GM18868 (cell line): Measurements from ENCODE around the gene TRIM25.

ENCODE experiments used
- ATAC-seq: cut with Tn5 transposase; IDR thresholded peaks from one replicate; pipeline ENCODE4 v1.9.1; 2021; ENCODE audit warnings: mild to moderate bottlenecking, moderate library complexity; ENCODE audit not compliant: unreplicated experiment

TRIM25 gene

DNA sequence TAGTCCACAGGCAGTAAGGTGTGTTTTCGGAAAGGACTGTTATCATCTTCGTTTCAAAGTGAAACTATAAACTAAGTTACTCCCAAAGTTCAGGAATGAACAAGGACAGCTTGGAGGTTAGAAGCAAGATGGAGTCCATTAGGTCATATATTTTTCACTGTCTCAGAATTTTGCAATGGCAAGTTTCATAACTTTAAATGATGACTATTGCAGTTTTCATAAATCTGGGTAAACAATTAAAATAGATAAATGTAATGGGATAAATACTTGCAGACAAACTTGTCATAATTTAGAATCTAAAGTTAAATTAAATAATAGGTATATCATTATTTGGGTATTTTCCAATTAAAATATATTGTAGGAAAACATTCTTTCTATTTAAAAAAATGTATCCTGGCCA lies 14.7 kb upstream of the TRIM25 start:
- no peak for ATAC-seq

GRCh38 chr17:56926704-56927103 lies 12.9 kb upstream of the TRIM25 start:
- no peak for ATAC-seq

DNA sequence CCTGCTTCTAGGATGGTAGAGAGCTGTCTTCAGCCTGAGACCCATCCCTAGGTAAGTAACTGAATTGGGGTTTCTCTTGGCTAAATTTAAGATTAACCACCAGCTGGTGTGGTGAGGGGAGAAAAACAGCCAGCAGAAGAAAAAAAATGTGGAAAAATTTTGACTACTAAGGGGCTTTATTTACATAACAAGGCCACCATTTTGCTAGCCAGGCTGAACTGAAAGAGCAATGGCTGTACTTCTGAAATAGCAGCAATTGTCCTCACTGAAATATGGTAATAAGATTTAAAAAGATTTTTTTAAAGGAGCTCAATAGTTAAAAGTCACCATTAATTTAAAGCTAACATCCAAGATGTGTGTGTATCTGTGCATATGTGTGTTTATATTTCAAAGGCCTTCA lies 12.4 kb upstream of the TRIM25 start:
- ATAC-seq: no peak

GRCh38 chr17:56925088-56925487 lies 11.2 kb upstream of the TRIM25 start:
- no peak for ATAC-seq

GRCh38 chr17:56919717-56920116 lies 5.9 kb upstream of the TRIM25 start:
- ATAC-seq: no peak

- ATAC-seq: no peak
Measured at GRCh38 chr17:56918916-56919315, 5.1 kb upstream of the TRIM25 start.

GRCh38 chr17:56917559-56918296 lies 3.9 kb upstream of the TRIM25 start:
- ATAC-seq: no peak

DNA sequence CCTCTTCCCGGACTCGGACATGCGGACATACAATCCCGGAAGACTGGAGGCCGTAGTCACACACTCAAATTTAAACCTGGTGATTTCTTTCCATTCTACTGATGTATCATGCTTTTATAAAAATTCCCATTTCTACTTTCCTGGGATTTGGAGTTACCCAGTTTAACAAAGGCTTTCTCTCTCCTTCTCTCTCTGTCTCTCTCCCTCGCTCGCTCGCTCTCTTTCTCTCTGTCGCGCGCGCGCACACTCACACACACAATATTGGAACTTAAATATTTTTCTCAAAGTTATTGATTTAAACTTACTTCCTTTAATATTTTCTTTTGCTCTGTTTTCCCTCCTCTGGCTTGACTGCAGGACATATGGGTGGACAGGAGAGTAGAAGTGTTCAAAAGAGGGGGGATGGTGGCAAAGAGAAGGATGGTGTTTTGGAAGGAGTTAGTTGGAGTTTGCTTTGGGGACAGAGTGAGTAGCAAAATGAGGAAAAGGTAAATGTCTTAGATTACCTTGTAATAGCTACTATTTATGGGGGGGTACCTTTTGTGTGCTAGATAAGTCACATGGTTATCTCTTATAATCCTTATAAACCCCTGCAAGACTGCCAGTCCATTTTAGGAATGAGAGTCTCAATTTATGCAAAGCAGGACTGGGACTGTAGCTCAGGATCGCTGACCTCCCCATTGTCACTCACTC lies 878 bp upstream of the TRIM25 start:
- no peak for ATAC-seq

- peak; percentile 34 for ATAC-seq
Measured at GRCh38 chr17:56913353-56913866, 439 bp downstream of the TRIM25 start.

DNA sequence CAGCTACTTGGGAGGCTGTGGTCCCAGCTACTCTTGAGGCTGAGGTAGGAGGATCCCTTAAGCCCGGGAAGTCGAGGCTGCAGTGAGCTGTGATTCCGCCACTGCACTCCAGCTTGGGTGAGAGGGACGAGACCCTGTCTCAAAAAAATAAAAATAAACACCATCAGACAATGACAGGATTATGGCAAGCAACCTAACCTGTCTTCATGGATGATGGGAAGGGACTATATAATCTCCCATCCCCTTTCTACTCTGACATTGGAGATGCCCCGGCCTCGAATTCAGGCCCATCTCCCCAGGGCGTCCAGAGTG lies 893 bp downstream of the TRIM25 start:
- ATAC-seq: no peak

GRCh38 chr17:56912105-56912999 lies 1.5 kb downstream of the TRIM25 start:
- ATAC-seq: no peak

GRCh38 chr17:56910509-56911235 lies 3.2 kb downstream of the TRIM25 start:
- ATAC-seq: no peak

- ATAC-seq: no peak
Measured at GRCh38 chr17:56909742-56910508, 3.9 kb downstream of the TRIM25 start.

DNA sequence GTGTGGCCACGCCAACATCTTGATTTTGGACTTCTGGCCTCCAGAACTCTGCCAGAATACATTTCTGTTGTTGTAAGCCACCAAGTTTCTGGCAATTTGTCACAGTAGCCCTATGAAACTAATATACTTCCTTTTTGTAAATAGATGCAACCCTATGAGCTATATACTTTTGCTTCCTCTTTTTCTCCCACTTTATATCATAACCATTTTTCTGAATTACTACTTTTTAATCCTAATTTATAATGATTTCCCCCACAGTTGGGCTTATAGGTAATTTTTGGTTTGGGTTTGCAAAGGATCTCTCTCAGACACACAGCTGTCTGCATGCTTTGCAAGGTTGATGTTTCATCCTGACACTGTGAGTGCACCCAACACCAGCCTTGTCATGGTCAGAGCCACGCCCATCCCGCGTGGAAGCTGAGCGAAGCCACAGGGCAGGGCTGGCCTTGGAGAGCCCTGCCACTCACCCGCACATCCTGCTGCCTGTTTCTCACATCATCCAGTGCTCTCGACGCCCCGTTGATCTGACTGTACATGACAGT lies 5.8 kb downstream of the TRIM25 start:
- peak; percentile 88 for ATAC-seq

GRCh38 chr17:56903560-56903959 lies 10.3 kb downstream of the TRIM25 start:
- ATAC-seq: no peak

- ATAC-seq: no peak
Measured at GRCh38 chr17:56902348-56902747, 11.5 kb downstream of the TRIM25 start.

GRCh38 chr17:56899403-56899802 lies 14.4 kb downstream of the TRIM25 start:
- ATAC-seq: no peak

DNA sequence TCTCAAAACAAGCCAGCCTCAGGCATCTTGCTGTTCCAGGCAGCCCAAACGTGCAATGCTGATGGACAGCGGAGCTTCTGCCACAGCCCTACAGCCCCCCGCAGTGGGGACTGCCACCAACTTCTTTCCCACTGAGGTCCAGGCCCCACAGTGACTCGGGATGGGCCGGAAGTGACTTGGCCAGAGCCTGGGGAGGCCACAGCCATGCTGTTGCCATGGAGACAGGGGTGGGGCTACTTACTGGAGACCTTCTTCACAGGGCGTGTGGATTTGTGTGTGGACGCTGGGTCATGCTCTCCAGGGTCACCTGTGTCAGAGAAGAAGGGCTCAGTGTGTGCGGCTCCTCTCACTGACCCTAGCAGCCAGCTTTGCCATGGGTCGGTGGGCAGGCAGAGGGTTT lies 15.0 kb downstream of the TRIM25 start:
- no peak for ATAC-seq

- ATAC-seq: peak; percentile 65
Measured at GRCh38 chr17:56897646-56898424, 16.0 kb downstream of the TRIM25 start.
